RKO (cell line): Measurements from ENCODE around the gene GRIK4.
A peak's percentile ranks its signal among the peaks of the same experiment; 100 is the strongest.

Source experiments
- DNase-seq: peaks from one replicate; pipeline ENCODE4 v3.0.0-alpha.2; 2016; ENCODE audit warnings: low spot score

The GRIK4 gene

DNA sequence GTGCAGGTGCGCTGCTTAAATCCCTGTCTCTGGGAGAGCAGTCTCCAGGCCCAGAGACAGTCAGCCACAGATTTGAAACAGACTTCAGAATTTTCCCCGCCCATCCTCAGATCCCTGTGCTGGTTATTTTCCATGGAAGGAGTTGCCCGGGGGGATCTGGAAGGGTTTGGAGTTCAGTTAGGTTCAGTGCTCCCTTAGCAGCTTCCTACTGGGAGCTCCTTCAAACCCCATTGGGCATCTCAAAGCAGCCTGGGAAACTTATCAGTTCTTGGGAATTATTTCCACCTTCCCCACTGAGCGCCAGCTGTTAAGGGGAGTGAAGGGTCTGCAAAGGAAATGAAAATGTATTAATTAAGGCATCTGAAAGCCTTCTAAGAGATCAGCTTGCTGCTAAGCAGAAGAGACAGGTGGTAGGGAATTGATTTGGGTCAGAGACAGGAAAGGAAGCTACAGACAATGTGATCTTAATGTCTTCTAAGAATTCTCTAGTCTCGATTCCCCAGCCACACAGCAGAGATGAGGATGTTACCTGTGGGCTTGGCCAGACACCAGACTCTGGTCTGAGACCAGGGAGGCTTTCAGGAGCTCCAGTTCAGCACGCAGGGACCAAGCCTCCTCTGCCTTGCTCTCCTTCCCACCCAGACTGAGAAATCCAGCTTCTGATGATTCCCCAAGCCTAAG is 406.2 kb downstream of the GRIK4 start:
- DNase-seq: no peak

DNA sequence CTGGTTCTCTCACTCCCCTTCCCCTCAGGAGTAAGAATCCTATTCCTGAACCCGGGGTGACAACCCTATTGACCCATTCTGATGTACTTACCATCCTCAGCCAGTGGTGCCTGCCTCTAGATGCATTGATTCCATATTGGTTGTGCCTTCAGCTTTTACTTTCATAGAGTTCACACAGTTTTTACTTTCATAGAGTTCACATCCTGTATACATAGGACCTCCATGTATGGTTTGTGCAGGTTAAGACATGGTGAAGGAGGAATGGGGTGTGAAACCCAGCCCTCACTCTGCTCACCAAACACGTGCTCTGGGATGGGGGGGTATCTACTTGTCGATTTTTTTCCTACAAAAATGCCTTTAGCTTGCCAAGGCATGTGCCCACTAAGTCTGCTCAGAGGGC is 406.7 kb downstream of the GRIK4 start:
- no peak for DNase-seq

DNA sequence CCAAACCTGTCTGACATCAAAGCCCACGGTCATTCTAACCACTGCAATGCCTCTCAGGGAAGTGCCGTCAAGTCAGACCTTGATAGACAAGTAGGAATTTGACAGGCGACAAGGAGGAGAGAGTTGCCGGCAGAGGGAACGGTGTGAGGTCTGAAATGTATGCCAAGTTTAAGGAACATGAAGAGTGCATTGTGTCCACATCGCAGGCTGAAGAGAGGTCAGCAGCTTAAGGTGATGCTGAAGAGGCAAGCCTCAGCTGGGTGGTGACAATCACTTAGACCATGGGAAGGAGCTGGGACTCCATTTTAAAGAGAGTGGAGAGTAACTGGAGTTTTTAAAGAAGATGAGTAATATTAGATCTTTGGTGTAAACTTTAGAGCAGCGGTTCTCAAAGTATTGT is 407.5 kb downstream of the GRIK4 start:
- no peak for DNase-seq

DNA sequence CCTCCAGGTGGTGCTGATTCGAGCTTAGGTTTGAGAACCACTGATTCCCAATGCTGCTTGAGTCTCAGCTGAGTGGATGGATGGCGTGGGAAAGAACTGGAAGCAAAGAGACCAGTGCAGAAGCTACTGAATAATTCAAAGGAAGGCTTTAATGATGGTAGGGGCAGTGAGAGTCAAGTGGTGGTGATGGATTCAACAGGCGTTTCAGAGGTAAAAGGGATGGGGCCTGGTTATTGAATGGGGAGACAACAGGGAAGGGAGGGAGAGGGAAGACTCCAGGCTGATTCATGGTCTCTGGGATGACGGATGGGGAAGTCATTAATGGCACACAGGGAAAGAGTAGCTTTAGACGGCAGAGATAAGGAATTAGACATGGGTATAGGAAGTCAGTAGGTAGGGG is 408.0 kb downstream of the GRIK4 start:
- DNase-seq: no peak

DNA sequence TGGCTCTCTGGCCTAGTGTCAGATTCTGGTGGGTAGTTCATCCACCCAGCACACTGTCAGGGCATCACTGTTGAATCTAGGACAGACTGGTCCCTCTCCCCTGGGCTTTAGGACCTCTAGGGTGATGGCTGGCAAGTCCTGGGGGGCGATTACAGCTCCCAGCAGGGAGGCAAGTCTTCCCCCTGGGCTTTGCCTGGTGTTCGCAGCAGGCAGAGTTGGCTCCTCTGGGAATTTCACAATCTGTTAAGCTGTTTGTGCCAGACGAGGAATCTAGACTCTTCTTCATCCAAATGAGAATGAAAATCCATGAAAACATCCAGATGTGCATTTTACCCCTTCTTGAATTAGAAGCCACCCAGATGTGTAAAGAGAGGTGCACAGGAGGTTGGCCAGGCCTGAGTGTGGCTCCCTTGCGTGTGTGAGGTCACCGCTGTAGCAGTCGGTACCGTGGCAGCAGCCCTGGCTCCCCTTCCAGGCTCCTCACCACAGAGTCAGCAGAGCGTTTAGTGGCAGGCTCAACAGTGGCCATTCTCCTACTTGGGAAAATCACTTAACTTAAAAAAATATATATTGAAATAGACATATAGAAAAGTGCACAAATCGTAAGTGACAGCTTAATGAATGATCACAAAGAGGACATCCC is 412.4 kb downstream of the GRIK4 start:
- DNase-seq: no peak

DNA sequence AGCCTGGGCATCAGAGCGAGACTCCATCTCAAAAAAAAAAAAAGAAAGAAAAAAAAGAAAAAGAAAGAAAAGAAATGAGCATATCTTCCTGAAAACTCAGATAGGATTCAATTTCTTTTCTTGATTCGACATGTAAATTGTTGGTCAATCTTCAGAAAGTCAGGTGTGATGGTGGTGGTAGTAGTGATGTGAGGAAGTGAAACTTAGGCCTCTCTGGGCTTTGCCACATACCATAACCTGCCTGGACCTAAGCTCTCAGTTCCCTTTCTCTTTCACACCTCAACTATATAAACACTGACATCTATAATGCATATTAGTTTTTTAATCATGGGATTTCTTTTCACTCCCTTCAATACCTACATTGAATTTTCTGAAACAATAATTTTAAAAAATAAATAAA is 414.4 kb downstream of the GRIK4 start:
- no peak for DNase-seq

DNA sequence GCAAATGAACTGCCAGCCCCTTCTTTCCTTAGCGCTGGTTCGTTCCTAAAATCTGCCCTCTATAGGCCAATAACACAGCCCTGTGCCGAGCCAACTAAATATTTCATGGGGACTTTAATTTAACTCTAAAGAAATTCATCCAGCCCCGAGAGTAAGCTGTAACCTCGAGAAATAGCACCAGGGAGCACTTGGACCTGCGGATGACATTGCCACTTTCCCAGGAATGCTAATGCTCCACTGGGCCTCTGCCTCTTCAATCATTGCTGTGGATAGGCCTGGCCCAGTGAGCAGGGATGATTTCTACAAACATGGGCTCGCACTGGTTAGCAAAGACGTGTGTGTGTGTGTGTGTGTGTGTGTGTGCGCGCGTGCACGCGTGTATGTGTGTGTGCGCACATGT is 417.1 kb downstream of the GRIK4 start:
- no peak for DNase-seq

DNA sequence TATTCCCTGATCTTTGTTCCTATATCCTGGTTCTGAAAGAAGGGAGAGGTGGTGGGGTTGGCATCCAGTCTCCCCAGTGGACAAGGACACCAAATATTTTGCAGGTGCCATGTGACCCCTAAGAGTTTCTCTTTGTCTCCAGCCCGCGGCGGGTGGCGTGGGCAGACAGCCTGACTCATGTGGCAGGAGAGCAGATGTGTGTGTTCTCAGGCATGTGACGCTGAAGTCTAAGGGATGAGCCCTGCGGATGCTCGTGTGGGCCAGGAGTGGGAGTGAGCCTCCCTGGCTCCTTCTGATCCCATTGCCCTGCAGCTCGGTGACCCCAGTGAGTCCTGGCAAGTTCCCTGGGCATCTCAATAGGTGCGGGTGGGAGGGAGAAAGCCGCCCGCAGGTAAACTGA is 417.5 kb downstream of the GRIK4 start:
- DNase-seq: peak; percentile 28

DNA sequence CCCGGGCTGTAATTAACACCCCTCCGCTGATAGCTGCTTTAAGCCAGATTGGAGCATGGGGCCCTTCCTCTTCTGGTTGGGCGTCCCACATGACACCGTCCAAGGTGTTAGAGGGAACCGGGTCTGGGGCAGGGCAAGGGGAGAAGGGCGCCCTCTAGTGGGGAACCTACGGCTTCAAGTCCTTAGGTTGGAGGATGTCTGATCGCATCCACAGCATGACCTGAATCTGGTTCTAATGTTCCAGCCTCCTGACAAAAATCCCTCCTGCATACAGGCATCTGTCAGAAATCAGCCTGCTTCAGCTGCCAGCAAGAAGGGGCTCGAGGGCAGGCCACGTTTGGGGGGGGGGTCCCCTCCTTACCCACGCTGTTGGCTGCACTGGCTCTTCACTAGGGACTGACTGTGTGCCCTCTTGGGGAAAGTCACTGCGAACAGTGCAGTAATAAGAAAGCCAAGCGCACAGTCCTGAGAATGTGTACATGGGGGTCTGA is 418.2 kb downstream of the GRIK4 start:
- DNase-seq: peak; percentile 35

DNA sequence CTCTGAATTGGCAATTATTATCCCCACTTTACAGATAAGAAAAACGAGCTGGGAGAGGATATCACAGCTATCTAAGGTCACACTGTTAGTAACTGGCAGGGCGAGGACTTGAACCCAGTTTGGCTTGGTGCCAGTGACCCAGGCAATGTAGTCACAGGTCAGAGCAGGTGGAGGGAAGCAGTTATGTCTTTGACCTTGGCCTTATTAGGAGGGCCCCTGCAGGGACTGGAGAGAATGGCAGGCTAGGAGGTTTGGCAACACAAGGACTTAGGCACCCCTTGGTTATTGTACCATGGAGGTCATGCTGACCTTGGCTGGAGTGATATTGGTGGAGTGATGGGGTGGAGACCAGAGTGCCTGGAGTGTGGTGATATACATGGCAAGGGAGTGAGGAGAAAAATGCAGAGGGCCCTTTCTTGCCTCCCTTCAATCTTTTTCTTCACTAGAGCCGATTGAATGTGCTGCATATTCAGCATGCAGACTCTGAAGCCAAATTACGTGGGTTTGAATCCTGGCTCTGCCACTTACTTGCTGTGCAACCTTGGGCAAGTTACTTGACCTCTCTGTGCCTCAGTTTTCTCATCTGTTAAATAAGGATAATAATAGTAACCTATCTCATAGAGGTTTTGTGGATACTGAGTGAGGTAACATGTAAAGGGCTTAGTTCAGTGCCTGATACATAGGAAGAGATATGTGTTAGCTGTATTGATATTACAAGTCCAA is 419.7 kb downstream of the GRIK4 start:
- no peak for DNase-seq

DNA sequence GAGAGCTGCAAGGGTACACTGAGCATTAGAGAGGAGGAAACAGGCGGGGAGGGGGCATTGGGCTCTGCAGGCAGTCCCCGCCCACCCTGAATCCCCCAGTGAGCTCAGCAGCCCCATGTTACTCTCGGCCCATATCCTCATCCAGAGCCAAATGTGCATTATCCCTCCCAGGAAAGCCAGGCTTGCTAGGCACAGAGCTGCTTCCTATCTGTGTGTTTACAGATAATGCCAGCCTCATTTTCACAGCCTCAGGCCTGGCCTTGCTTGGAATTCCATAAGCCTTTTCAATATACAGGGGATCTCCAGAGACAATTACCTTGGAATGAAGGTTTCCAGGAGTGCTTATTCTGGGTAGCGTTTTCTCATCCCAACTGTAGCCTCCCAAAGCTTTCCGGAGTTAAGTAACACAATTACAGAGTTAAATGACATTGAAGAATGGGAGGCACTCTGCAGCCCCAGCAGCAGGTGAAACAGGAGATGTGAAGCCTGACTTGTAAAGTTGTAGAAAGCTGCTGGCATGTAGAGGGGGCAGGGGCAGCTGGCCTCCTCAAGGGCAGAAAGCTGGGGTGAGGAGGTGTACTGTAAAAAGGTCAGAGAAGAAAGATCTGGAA is 420.9 kb downstream of the GRIK4 start:
- no peak for DNase-seq

DNA sequence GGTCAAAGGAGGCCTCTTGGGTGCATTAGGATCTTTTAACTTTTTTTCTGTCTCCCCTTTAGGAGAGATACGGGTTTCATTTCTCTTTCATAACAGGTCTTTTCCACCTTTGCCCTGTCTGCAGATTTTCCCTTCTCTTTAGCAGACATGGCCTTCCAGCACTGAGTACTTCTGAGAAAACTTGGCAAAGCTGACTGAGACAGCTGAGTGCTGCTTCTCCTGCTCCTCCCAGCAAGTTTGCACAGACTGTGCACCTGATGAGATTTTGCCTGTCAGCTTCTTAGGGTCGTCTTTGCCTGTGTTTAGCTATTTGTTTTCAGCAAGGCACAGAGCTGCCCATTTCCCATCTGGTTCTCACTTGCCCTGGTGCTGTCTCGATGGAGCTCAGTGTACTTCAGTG is 424.8 kb downstream of the GRIK4 start:
- DNase-seq: no peak

DNA sequence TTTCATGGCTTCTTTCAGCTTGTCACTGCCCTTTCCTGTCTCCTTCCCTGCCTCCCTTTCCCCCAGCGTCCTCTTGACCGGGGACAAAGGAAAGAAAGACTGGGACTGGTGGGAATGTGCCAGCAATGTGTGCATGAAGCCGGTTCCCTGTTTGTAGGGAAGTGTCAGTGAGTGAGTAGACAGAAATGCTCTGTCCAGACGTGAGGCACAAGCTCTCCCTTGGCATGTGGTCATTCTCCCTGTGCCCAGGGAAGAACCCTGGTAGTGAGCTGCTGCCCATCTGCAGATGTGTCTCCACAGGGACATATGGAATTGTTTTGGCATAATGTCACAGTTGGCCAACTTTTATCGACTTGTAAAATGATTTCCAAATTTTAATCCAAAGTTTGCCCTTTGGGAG is 426.0 kb downstream of the GRIK4 start:
- DNase-seq: no peak

DNA sequence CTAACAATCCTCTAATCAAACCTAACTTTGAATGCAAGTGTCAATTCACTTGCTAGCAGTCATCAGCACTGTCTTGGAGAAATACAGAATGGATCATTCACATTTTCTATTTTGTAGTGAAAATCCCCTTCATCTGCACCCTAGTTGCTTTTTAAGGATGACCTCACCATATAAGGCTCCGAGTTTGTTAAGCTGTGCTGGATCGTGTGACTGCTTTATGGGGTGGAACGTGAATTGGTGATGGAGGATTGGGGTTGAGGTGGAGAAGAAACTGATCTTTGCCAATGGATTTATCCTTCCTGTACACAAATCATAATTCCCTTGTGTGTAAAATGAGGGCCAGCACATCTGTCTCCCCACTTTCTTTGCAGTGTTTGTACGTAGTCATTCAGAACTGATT is 426.7 kb downstream of the GRIK4 start:
- no peak for DNase-seq

DNA sequence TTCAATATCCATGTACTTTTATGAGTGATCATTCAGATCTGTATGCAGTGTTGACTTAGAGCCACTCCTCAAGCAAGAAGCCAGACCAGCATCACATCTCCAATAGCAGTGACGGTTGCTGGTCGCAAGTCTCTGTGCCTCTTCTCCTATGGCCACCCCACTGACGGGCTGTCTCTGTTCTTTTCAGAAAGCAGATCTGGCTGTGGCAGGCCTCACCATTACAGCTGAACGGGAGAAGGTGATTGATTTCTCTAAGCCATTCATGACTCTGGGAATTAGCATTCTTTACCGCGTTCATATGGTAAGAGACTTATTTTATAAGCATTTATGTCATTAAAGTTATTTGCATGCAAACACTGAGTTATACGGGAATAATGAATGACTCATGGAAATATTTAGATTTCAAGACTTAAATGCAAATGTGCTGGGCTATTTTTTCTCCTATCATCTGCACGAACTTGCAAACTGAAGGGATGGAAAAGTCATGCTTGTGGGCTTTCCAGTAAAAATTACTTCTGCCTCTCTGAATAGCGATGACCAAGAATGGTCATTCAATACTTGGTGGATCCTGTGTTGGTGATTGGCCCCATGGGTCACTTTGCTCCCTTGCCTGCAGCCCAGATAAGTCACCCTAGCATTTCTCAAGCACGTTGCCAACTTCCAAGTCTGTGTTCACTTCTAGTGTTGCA is 428.8 kb downstream of the GRIK4 start:
- DNase-seq: no peak

DNA sequence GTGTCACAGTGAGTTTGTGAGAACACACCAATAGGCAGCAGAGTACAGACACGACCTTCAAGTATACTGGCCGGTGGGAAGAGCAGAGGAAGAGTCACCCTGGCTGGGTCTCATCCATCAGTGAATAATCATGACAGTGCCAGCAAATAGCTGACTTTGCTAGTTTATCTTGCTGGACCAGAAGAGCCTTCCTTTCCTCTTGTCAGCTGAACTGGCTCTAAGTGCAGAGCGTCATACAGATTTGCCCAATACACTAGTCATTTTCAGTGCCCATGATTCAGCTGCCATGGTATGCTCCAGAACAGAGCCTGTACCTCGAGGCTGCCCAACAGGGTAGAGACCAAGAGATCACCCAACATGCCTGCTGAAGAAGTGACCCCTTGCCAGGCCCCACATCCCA is 429.5 kb downstream of the GRIK4 start:
- no peak for DNase-seq

DNA sequence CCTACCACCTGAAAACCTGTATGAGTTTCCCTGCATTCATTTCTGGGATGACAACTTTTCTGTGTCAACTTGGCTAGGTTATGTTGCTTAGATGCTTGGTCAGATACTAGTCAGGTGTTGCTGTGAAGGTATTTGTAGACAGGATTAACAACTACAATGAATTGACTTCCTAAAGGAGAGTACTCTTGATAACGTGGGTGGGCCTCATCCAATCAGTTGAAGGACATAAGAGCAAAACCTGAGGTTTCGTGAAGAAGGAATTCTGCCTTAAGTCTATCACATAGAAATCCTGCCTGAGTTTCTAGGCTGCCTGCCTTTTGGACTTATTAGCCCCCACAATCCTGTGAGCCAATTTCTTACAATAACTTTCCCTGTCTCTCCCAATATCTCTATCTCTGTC is 431.2 kb downstream of the GRIK4 start:
- DNase-seq: no peak

DNA sequence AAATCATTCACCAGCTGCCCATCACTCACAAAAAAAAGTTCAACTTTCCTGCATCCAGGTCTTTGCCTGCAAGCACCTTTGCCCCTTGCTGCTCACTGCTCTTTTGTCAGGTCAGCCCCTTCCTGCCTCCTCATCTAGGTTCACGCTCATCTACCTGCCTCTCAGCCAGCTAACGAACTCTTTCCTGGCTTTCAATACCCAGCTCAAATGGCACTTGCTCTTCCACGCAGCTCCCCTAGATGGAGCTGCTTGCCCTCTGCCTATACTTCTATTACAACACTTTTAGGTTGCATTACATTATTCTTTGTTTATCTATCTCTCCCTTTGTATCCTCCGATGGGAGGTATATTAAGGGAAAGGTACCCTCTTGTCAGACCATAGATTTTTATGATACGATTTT is 433.5 kb downstream of the GRIK4 start:
- no peak for DNase-seq

DNA sequence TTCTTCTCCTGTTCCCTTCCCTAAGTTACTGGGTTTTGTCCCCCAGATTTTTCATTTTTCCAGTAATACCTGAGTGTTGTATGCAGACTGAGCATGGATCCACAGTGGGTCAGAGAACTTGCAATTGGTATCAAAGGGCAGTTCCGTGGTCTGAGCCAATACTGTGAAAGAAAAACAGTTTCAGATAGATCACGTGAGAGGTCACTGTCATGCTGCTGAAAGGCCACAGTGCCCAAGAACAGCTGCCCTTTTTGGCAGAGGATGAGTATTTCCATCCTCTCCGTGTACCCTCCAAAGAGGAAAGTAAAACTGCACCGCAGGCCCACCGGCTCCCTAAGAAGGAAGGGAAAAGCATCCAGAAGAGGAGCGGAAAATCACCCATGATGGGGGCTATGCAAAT is 439.3 kb downstream of the GRIK4 start:
- DNase-seq: no peak

DNA sequence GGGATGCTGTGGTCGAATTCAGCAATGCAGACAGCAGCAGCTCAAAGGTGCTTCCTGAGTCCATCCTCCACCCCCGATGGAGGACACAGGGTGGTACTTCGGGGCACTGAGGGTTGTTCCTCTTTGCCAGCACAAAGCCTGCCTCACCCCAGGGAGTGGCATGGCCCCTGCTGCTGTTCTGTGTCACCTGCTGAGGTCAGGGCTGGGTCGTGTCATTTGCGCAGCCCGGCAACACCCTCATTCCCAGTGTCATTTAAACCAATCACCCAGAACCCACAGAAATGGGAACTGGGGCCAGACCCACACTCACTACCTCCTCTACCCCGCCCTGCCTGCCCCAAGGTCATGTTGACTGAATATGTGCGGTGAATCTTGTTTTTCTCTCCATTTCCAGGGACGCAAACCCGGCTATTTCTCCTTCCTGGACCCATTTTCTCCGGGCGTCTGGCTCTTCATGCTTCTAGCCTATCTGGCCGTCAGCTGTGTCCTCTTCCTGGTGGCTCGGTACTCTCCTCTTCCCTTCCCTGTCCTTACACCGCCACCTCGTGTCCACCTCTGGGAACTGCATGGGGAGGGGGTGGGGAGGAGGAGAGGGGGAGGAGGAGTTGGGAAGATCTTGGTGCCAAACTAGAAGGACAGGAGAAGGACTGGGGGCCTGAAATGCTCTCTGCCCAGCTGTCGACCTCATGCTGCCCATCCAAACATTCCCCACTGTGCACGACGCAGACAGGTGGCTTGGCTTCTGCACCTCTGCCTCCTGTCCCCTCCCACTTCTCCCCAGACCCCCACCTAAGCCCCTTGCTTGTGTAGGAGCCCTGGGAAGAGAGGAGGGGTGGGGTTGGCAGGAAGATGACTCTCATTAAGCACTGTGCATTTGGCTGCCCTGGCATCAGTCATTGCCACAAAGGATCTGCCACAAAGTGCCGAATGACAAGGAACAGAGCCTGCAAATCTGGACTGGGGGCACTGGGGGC is 441.2 kb downstream of the GRIK4 start:
- peak; percentile 68 for DNase-seq

DNA sequence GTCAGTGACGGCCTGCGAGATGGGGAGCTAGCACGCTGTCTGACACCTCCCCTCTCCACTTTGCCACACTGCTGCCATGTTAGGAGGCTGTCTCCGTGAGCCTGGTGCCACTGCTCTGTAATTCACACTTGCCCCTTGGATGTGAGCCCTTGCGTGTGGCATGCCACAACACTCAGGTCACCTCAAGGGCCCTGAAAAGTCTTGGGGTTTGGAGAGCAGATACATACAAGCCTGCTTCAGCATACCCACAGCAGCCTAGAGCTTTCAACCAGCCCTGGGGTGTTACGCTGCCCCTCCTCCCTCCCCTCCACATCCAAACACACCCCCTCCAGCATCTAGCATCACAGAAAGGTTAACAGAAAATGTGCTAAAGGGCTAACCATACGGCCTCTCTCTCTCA is 442.8 kb downstream of the GRIK4 start:
- DNase-seq: no peak
